ENCODE measurements around the gene AK9.
"Not testable (repeated sequence)": the region's sequence is repeated elsewhere in the genome, so short reads cannot be mapped to it uniquely, and the experiment has no call there.

Gene AK9

DNA sequence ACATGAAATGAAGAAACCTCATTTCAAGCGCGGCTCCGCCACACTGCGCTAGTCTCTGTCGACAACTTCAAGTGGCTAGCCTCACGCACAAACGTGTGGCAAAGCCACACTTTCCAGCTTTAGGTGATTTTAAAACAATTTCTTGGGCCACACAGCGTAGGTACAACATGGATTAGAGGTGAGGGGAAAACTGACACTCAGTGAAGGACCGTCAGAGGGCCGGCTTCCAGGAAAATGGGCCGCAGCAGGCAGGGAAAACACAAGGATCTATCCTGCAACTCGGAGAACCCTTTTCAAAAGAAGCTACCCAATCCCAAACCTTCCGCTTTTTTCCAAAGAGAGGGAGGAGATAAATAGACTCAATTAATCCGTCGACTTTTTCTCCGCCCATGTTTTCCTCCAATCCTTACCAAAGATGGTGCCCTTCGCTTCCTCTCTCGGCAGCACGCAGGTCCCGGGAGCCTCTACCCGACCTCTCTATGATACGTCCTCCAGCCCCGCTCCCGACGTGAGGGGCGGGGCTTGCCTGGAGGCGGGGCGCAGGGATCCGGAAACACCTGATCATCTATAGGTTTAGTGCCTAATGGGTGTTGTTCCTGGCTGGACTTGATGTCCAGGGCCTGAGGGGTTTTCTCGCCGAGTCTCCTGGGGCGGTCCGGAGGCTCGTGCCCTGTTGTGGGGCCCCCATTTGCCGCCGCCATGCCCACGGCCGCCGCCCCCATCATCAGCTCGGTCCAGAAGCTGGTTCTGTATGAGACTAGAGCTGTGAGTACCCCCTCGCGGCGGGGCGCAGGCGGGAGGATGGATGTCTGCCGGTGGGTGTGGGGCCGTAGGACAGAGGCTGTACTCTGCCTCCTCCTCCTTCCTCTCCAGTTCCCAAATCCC is at the start of gene AK9, which contains the start of gene FIG4:
Gene AK9 (minus strand): TSS at position 466 of the 885 bp plus-strand sequence. CDS start 15,457 bp downstream, outside the sequence.
Gene FIG4 (plus strand): TSS at position 560 of the 885 bp plus-strand sequence. CDS start 140 bp downstream, at position 700.
- in situ Hi-C loops (cut with MboI; ENCODE audit: low sequenced_read_pairs) = no loop called here

GRCh38 chr6:109740787-109741186 is 49.8 kb upstream of the AK9 start:
- in situ Hi-C loops (cut with MboI; ENCODE audit: low sequenced_read_pairs) = no loop called here

GRCh38 chr6:109739686-109740085 is 48.7 kb upstream of the AK9 start:
- in situ Hi-C loops (cut with MboI; ENCODE audit: low sequenced_read_pairs) = no loop called here

- in situ Hi-C loops (cut with MboI; ENCODE audit: low sequenced_read_pairs) = no loop called here
Measured at GRCh38 chr6:109738667-109739066, 47.7 kb upstream of the AK9 start.

DNA sequence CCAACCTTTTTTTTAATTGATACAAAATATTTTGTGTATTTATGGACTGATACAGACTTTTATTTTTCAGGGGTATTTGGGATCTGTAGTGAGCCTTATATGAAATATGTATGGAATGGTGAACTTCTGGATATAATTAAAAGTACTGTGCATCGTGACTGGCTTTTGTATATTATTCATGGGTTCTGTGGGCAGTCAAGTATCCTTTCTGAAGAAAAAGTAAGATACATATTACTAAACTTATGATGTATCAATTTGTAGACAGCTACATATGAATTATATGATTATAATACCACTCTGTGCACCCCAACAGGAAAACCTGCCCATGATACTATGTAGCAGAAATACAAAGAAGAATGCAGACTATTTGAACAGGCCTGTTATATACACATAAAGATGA is 47.3 kb upstream of the AK9 start:
- in situ Hi-C loops (cut with MboI; ENCODE audit: low sequenced_read_pairs) = no loop called here

GRCh38 chr6:109736273-109737025 is 45.4 kb upstream of the AK9 start:
- in situ Hi-C loops (cut with MboI; ENCODE audit: low sequenced_read_pairs) = no loop called here

DNA sequence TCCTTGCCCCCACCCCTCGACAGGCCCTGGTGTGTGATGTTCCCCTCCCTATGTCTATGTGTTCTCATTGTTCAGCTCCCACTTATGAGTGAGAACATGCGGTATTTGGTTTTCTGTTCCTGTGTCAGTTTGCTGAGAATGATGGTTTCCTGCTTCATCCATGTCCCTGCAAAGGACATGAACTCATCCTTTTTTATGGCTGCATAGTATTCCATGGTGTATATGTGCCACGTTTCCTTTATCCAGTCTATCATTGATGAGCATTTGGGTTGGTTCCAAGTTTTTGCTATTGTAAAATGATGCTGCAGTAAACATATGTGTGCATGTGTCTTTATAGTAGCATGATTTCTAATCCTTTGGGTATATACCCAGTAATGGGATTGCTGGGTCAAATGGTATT is 34.2 kb upstream of the AK9 start:
- in situ Hi-C loops (cut with MboI; ENCODE audit: low sequenced_read_pairs) = not testable (repeated sequence)

DNA sequence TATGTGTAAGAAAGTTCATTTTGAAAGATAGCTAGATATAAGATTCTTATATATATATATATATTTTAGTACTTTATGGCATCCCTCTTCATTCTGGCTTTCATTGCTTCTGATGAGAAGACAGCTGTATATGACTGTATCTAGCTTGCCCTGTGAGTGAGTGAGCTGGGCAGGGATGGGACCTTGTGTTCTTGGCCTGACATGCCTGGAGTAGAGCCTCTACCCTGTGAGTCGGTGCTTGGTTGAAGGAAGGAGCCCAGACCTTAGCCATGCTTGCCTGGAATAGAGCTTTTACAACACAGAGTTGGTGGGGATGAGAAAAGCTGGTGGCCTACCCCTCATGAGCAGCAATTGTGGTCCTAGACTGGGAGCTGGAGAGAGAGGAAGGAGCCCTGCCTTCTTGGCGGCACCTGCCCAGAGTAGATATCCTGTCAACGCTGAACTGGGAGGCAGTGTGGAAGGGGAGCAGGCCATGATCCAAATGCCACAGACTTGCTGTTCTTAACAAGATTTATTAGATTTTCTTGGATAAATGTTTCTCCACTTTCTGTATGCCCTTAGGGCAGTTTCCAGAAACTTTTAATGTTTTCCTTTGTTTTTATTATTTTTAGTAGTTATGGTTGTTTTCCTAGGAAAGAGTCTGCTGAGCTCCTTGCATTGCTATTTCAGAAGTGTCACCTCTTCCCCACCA is 31.7 kb upstream of the AK9 start:
- in situ Hi-C loops (cut with MboI; ENCODE audit: low sequenced_read_pairs) = loop anchor here (25.0 kb wide), 1 partner anchor 665 kb away; no protein-coding TSS in a partner anchor

DNA sequence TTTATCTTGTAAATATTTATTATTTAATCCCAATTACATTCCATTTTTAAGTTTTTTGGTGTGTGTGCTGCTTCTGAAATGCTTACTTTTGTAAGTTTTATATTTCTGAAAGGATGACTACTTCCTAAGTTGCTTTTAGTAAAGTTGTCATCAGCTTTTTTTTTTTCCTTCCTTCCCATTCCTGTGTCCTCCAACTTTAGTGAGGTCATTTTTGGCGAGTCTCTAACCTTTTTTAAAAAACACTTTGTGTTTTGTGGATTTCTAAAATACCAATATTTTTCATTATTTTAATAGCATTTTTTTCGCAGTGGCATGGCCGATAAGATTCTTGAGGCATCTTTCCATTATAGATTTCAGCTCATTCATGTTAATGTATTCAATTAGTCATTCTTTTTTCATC is 31.0 kb upstream of the AK9 start:
- in situ Hi-C loops (cut with MboI; ENCODE audit: low sequenced_read_pairs) = loop anchor here (25.0 kb wide), 1 partner anchor 665 kb away; no protein-coding TSS in a partner anchor

GRCh38 chr6:109720311-109720710 is 29.3 kb upstream of the AK9 start:
- in situ Hi-C loops (cut with MboI; ENCODE audit: low sequenced_read_pairs) = loop anchor here (25.0 kb wide), 1 partner anchor 667 kb away; no protein-coding TSS in a partner anchor

DNA sequence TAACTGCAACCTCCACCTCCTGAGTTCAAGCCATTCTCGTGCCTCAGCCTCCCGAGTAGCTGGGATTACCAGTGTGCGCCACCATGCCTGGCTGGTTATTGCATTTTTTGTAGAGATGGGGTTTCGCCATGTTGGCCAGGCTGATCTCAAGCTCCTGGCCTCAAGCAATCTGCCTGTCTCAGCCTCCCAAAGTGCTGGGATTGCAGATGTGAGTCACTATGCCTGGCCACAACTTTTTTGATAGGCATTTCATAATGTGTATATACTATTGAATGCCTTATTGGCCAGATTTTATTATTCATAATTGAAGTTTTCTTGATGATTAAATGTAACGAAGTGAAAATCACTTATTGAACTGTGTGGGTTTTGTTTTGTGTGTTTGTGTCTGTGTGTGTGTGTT is 28.0 kb upstream of the AK9 start:
- in situ Hi-C loops (cut with MboI; ENCODE audit: low sequenced_read_pairs) = loop anchor here (25.0 kb wide), 1 partner anchor 668 kb away; no protein-coding TSS in a partner anchor

DNA sequence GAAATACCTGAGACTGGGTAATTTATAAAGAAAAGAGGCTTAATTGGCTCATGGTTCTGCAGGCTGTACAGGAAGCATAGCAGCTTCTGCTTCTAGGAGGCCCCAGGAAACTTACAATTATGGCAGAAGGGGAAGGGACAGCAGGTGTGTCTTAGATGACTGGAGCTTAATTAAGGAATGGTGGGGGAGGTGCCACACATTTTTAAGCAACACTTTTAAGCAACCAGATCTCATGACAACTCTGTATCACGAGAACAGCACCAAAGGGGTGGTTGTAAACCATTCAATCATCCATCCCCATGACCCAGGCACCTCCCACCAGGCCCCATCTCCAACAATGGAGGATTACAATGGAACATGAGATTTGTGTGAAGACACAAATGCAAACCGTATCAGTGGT is 27.0 kb upstream of the AK9 start:
- in situ Hi-C loops (cut with MboI; ENCODE audit: low sequenced_read_pairs) = loop anchor here (25.0 kb wide), 1 partner anchor 669 kb away; no protein-coding TSS in a partner anchor

DNA sequence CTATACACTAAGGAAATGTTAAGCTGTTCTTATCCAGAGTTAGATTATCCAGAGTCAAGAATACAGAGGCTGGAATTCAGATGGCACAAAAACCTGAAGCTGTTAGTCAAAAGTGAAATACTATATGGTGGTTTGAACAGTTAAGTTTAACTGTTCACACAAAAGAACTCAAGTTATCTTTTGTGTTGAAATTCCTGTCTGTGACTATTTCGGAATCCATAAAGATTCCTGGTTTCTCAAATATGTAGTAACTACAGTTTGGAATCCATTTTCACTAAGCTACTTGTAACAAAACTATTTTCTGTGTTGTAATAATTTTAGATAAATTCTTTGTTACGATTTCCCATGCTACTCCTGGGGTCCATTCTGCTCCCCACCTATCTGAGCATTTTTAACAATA is 24.6 kb upstream of the AK9 start:
- in situ Hi-C loops (cut with MboI; ENCODE audit: low sequenced_read_pairs) = loop anchor here (25.0 kb wide), 1 partner anchor 672 kb away; no protein-coding TSS in a partner anchor

DNA sequence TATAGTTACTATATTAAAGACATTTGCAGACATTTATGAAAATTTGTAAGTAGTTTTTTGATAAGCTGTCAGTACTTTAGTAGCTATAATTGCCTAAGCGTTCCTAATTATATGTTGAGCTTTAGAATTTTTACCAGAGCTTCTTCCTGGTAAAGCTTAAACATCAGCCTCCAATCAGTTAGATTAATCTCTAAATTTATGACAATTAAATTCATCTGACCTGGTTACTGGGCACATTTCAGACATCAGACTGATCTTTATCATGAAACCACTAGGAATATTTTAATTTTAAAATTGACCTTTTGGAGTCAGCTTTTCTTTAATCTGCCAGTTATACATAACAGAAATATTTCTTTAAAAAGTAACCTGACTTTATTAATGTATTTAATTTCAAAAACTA is 23.6 kb upstream of the AK9 start:
- in situ Hi-C loops (cut with MboI; ENCODE audit: low sequenced_read_pairs) = loop anchor here (25.0 kb wide), 1 partner anchor 673 kb away; no protein-coding TSS in a partner anchor

- in situ Hi-C loops (cut with MboI; ENCODE audit: low sequenced_read_pairs) = loop anchor here (25.0 kb wide), 1 partner anchor 673 kb away; no protein-coding TSS in a partner anchor
Measured at GRCh38 chr6:109714166-109714565, 23.2 kb upstream of the AK9 start.

DNA sequence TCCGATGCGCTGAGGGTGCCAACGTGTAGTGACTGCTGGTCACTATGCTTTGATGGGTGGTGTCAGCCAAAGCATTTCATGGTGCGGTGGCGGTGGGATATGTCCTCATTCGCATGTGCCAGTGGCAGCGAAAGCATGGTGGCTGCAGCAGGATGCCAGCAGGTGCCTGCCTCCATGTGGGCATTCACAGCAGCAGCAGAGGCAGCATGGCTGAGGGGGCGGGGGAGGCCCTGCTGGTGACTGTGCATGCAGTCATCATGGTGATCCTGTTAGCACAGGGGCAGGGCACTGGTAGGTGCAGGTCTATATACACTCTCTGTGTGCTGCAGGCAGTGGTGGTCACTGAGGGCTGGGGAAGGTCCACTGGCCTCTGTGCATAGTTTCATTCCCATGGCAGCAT is 22.1 kb upstream of the AK9 start:
- in situ Hi-C loops (cut with MboI; ENCODE audit: low sequenced_read_pairs) = loop anchor here (25.0 kb wide), 1 partner anchor 674 kb away; no protein-coding TSS in a partner anchor

DNA sequence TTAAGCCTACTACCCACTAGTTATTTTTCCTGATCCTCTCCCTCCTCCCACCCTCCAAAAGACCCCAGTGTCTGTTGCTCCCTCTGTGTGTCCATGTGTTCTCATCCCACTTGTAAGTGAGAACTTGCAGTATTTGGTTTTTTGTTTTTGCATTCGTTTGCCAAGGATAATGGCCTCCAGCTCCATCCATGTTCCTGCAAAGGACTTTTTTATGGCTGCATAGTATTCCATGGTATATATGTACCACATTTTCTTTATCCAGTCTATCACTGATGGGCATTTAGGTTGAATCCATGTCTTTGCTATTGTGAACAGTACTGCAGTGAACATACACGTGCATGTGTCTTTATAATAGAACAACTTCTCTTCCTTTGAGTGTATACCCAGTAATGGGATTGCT is 17.1 kb upstream of the AK9 start:
- in situ Hi-C loops (cut with MboI; ENCODE audit: low sequenced_read_pairs) = loop anchor here (10.0 to 25.0 kb wide), 2 partner anchors 327 to 679 kb away; no protein-coding TSS in a partner anchor

- in situ Hi-C loops (cut with MboI; ENCODE audit: low sequenced_read_pairs) = loop anchor here (10.0 to 25.0 kb wide), 2 partner anchors 328 to 681 kb away; no protein-coding TSS in a partner anchor
Measured at GRCh38 chr6:109706513-109706912, 15.5 kb upstream of the AK9 start.

- in situ Hi-C loops (cut with MboI; ENCODE audit: low sequenced_read_pairs) = loop anchor here (10.0 to 25.0 kb wide), 2 partner anchors 330 to 682 kb away; no protein-coding TSS in a partner anchor
Measured at GRCh38 chr6:109705258-109705657, 14.3 kb upstream of the AK9 start.

DNA sequence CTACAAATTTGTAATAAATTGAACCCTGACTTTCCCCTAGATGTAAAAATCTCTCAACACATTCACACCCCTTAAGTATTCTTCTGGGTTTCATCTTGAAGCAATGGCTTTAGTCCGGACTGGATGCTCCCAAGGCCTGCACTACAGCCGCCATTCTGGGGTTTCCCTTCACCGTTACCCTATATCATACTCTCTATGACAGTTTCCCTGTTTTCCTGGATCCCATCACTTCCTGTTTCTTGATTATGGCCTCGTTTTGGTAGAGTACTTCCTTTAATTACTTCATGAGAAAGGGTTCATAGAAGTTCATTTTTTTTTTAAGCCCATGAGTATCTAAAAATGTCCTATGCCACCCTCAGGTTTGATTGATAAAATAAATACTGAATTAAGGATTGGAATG is 11.8 kb upstream of the AK9 start:
- in situ Hi-C loops (cut with MboI; ENCODE audit: low sequenced_read_pairs) = loop anchor here (10.0 to 25.0 kb wide), 2 partner anchors 332 to 685 kb away; no protein-coding TSS in a partner anchor
